ENCODE data around the gene RANBP2. TPM values are rescaled to one million over a fixed set of nuclear protein-coding genes. Genes with fewer than 3 reads are reported as not detected.

RANBP2 gene
- total RNA-seq, 1 experiment from 2014 or later = 91.4 TPM

DNA sequence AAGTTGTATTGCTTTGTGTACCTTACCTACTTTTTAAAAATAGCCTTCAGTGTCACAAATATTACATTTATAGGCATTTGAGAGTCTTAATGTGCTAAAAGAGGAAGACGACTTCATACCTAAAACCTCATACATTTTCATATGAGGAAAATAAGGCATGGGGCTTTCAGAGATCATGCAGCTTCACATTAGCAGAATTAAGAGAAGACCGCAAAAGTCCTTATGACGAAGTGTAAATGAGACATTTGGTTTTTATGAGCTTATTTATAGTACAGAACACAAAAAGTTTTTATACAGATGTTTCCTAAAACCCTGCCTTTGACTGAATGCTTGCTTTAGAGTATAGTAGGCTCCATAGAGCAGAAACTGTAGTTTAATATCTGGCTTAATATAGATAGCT is 57.2 kb downstream of the RANBP2 start:
- Histone ChIP-seq H3K14ac (ENCODE audit: insufficient read depth, low read length) (no peak overlapping the region), H3K4ac (ENCODE audit: low read depth, low read length) (no peak overlapping the region), H3T11ph (ENCODE audit: low read length) (no peak overlapping the region), H3K4me2 (ENCODE audit: insufficient read depth, insufficient read length, low read length) (no peak overlapping the region), H4K5ac (ENCODE audit: insufficient read length, low read depth, low read length) (no peak overlapping the region), H3K18ac (ENCODE audit: insufficient read length, low read depth, low read length) (no peak overlapping the region), H2BK12ac (ENCODE audit: insufficient read length, low read depth, low read length) (no peak overlapping the region), H3K27me3 (ENCODE audit: insufficient read depth, low read length) (no peaks in the 10 kb centered on the region), H3K27ac (ENCODE audit: insufficient read length, low read depth, low read length) (no peak overlapping the region), H3K9ac (ENCODE audit: extremely low read depth, insufficient read length, low read length) (no peak overlapping the region), H2AFZ (ENCODE audit: low read length) (no peak overlapping the region), H2AK5ac (ENCODE audit: insufficient read length, low read length) (no peak overlapping the region), H3K79me1 (ENCODE audit: insufficient read depth, low read depth, low read length, poor library complexity, severe bottlenecking) (no peaks in the 10 kb centered on the region), H2BK120ac (ENCODE audit: low read depth, low read length, poor library complexity, severe bottlenecking) (no peak overlapping the region), H3K4me1 (ENCODE audit: insufficient read depth, low read length) (no peaks in the 10 kb centered on the region), H4K91ac (ENCODE audit: insufficient read length, low read depth, low read length) (no peak overlapping the region), H4K20me1 (ENCODE audit: control insufficient read depth, insufficient read depth, insufficient read length) (no peaks in the 10 kb centered on the region), H3K23me2 (ENCODE audit: insufficient read length, low read depth, low read length, poor library complexity, severe bottlenecking) (no peaks in the 10 kb centered on the region), H3K9me3 (ENCODE audit: control insufficient read depth, low read depth, low read length) (no peaks in the 10 kb centered on the region), H3K56ac (ENCODE audit: insufficient read length, low read depth, low read length) (no peak overlapping the region), H4K8ac (replicated peaks; ENCODE audit: insufficient read length, low read depth, low read length) (no peak overlapping the region), H2BK5ac (ENCODE audit: insufficient read length, low read length) (no peak overlapping the region), H3K23ac (ENCODE audit: insufficient read length, low read depth, low read length) (no peak overlapping the region), H3K79me2 (ENCODE audit: insufficient read depth, low read length) (no peaks in the 10 kb centered on the region), H2BK20ac (ENCODE audit: low read depth, low read length, poor library complexity, severe bottlenecking) (no peak overlapping the region), H2BK15ac (ENCODE audit: low read depth, low read length) (no peak overlapping the region)
- Mint-ChIP-seq H3K36me3 (ENCODE audit: insufficient read depth in 1 of 3, low read depth in 3 of 3) (peaks cover 21 to 75% (median 58%) of the 10 kb centered on the region in 3 experiments; a peak in 6 of 7 replicates), H3K4me3 (no peak overlapping the region), H3K27ac (no peak overlapping the region), H3K27me3 (ENCODE audit: low read depth) (no peaks in the 10 kb centered on the region), H3K4me1 (no peaks in the 10 kb centered on the region), H3K9me3 (no peaks in the 10 kb centered on the region)
- WGBS (ENCODE audit: extremely low coverage, insufficient read length, low lambda C conversion rate) = no CpG with 5 or more reads among the region's 3 CpGs
- TF ChIP-seq, protein P1, sequence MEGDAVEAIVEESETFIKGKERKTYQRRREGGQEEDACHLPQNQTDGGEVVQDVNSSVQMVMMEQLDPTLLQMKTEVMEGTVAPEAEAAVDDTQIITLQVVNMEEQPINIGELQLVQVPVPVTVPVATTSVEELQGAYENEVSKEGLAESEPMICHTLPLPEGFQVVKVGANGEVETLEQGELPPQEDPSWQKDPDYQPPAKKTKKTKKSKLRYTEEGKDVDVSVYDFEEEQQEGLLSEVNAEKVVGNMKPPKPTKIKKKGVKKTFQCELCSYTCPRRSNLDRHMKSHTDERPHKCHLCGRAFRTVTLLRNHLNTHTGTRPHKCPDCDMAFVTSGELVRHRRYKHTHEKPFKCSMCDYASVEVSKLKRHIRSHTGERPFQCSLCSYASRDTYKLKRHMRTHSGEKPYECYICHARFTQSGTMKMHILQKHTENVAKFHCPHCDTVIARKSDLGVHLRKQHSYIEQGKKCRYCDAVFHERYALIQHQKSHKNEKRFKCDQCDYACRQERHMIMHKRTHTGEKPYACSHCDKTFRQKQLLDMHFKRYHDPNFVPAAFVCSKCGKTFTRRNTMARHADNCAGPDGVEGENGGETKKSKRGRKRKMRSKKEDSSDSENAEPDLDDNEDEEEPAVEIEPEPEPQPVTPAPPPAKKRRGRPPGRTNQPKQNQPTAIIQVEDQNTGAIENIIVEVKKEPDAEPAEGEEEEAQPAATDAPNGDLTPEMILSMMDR (conservative IDR thresholded peaks at IDR 0.05) = no peak
- no peak for DNase-seq

Data from H9 (cell line).